Activated CD4-positive, CD25-positive, alpha-beta regulatory T cell treated with anti-CD3 and anti-CD28 coated beads, Interleukin-2, amount 50 U/mL, for 24 hours (primary cell): ENCODE results near the gene FBXO28.
"Not testable (repeated sequence)": the region's sequence is repeated elsewhere in the genome, so short reads cannot be mapped to it uniquely, and the experiment has no call there.

Experiments
- ATAC-seq, 2 donors: fragments of 150-1000 bp; cut with Tn5 transposase; one replicate each; pipeline ENCODE4 v1.10.0; 2021; ENCODE audit warnings: mild to moderate bottlenecking in 1 of 2, moderate library complexity in 1 of 2

FBXO28 gene

DNA sequence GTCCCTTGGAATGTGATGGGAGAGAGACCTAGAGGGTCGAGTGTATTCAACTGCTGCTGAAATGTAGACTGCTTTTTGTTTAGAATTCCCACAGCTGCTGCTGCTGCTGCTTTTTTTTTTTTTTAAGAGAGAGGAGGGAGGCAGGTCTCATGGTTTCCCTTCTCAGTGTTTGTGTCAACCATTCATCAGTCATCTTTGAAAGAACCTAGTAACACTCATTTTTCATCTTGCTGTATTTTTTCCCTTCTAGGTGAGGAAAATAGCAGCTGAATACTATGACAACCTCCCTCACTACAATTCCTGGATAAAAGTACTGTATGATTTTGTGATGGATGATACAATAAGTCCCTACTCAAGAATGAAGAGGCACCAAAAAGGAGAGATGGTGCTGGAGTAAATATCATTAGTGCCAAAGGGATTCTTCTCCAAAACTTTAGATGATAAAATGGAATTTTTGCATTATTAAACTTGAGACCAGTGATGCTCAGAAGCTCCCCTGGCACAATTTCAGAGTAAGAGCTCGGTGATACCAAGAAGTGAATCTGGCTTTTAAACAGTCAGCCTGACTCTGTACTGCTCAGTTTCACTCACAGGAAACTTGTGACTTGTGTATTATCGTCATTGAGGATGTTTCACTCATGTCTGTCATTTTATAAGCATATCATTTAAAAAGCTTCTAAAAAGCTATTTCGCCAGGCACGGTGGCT, 78.3 kb downstream of the FBXO28 start:
- ATAC-seq = peak; percentile 85 to 86

DNA sequence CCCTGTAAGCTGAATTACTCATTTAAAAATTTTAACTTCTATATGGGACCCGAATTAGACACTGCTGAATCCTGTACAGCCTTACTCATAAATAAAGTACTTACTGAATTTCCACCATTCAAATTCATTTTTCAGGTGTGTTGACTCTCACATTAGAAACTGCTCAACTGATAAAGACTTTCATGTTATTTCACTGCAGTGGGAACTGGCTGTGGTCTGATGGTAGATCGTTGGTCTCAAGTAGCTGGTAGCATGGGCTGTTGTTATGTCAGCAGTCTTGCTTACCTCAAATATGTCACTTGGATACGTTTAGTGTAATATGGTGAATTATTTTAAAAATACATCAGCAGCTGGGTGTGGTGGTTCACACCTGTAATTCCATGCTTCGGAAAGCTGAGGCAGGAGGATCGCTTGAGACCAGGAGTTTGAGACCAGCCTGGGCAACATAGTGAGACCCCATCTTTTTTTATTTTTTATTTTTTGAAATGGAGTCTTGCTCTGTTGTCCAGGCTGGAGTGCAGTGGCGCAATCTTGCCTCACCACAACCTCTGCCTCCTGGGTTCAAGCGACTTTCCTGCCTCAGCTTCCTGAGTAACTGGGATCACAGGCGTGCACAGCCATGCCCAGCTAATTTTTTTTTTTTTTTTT, 79.5 kb downstream of the FBXO28 start:
- ATAC-seq = peak; percentile 46 to 60

DNA sequence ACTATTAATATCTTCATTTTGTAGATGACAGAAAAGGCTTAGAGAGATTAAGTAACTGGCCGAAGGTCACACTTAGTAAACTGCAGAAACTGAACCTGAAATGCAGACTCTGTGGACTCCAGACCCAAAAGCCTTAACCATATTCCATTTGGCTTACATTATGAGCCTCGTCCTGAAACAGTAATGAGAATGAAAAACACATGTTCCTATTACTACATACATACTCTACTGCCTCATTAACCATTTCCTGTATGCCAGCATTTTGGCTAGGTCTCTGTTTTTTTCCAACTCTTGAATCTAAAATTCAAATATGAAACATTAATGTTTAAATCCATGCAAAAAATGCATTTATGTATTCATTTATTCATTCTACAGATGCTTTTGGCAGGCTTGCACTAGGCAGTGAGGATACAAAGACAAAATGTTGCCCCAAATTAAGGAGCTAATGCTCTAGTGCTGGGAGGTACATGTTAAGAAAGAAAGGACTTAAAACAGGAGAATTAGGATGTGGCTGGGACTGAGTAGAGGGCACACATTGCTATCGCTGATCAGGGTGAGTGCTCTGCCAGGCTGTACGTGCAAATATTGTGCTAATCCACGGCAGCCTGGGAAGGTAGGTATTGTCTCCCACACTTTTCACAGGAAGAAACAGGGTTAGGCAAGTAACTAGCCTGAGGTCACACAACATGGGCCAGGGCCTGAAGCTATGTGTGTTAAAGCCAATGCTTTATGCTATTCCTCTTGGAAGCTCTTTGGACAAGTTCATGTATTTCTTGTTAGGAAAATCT, 83.1 kb downstream of the FBXO28 start:
- no peak for ATAC-seq

DNA sequence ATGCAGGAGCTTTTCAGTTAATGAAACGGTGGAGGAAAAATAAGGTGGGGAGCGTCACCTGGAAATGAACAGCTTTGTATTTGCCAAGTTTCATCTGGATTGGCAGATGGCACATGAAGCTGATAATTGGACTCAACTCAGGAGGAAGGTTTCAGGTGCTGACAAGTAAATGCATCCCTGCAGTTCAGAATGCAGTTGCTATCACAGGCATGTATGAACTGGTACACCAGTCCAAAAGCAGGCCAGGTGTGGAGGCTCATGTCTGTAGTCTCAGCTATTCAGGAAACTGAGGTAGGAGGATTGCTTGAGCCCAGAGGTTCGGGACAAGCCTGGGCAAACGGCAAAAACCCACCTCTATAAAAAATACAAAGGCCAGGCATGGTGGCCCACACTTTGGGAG, 84.7 kb downstream of the FBXO28 start:
- no peak for ATAC-seq

DNA sequence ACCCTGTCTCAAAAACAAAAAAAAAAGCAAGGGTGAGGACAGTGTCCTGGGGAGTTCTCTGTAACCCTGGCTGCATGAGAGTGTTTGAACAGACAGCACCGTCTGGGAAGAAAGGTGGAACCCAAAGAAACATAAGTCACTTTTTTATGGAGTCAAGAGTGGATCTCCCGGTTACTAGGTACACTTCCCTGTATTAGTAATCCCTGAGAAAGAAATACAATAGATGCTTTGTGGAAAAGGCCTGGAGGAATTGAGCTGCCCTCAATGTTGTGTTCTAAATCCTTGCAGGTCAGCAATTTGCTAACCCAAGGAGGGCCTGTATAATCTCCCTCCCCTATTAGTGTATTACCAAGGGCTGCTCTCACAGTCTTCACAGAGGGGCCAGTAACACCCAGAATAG, 85.8 kb downstream of the FBXO28 start:
- ATAC-seq = no peak

DNA sequence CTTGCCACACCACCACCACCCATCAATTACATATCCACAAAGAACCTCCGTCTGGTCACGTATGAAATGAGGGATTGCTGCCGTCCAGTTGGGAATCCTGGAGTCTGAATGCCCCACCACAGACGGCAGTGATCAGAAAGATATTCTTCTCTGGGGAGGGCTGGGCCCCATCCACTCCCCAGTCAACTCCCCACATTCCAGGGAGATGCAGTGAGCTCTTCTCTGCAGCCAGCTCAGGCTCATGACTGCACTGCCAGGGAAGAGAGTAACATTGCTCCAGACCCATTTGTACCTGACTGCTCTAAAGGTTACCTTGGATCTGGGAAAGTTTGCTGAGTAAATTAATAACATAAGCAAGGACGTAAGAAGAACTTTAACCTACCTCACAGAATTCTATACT, 87.5 kb downstream of the FBXO28 start:
- ATAC-seq = no peak

DNA sequence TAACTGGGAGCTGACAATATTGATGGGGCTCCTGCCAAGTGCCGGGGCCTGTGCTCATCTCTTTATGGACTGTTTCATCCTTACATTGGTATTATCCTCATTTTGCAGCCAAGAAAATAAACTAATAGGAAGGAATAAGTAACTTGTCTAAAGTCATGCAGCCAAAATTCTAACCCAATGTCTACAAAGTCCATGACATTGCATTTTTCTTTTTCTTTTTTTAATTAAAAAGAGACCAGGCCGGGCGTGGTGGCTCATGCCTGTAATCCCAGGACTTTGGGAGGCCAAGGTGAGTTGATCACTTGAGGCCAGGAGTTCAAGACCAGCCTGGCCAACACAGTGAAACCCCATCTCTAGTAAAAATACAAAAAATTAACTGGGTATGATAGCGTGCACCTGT, 87.9 kb downstream of the FBXO28 start:
- ATAC-seq = no peak

DNA sequence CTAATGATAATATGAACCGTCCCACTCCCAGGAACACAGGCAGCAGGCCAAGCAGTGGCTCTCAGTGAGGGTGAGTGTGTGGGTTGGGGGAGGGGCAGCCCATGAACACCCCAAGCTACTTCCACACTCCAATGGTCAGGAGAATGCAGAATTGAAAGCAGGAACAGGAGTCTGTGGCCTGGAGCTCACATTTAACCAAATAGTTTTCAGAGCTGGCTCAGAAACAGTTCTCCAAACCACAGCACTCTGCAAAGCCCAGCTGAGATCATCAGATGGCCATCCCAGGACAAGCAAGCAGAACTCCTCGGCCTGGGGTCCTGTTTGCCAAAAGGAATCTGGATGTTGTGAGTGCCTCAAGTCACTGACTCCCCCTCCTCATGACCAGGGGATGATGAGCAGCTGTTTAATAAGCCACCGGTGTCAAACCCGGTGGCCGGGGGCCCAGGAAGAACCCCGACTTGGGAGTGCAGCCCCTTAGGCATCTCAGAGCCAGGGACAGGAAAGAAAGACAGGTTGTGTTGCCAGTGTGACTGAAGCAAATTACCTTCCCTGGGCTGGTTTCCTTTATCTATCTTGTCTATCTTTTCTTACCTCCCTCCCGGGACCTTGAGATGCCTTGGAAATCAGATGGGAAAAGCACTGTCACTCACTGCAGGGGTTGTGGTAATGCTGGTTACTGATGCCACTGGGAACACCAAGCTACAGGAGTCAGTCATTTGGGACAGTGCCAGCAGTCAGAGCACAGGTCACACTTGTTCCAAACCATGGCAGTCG, 89.5 kb downstream of the FBXO28 start:
- no peak for ATAC-seq

DNA sequence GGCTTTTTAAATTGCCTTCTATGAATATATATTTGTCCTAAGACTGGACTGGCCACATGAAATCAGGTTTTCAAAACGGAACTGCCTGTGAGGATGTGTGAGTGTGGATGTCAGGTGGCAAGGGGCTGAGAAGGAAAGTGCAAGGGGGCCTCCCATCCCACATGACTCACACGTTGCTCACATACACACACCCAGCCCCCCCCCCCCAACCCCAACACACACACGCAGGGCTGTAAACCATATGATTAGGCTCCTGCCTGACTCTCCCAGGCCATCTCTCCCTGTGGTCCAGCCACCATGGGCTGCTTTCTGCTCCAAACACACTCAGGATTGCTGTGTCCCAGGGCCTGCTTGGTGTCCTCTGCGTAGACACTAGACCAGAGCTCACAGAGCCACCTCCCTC, 91.5 kb downstream of the FBXO28 start:
- peak; percentile 83 to 86 for ATAC-seq

DNA sequence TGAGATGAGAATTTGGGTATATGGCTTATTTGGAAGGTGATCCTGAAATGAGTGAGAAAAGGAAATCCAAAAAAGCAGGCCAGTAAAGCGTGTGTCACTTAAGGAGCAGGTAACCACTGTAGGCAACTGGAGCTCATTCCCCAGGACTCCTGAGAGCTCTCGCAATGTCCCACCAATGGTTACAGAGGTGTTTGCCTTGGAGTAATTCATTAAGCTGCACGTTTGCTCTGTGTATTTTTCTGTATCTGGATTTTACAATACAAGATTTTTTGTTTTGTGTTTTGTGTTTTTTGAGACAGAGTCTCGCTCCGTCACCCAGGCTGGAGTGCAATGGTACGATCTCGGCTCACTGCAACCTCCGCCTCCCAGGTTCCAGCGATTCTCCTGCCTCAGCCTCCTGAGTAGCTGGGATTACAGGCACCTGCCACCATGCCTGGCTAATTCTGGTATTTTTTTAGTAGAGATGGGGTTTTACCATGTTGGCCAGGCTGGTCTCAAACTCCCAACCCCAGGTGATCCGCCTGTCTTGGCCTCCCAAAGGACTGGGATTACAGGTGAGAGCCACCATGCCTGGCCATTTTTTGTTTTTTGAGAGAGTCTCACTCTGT, 92.1 kb downstream of the FBXO28 start:
- not testable (repeated sequence) for ATAC-seq

DNA sequence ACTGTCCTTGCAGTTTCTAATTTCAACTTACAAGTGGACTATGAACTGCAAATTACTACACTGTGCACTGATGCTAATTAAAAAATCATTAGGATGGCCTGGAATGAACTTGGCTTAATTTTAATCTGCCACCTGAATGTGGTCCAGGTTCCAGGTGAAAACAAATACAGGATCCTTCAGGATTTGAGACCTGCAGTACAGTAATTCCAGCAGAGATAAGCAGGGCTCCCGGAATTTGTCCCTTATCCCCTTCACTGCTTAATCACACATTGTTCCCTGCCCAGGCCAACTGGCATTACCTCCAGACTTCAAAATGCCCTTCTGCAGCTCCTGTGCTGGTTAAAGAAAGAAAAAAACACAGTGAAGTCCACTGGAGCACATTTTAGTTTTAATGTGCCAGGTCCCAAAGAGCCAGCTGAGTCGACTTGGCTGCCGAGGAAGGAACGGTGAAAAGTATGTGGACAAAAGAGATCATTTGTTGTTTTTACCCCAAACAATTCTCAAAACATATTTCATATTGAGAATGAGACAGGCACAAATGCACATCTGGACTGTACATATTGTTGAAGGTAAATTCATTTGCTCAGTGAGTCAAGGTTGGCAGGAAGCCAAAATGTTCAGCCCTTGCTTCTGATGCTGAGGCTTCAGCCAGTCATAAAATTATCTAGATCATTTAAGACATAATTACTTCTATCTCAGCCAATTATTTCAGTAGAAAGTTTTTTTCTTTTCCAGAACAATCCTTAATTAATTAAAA, 97.5 kb downstream of the FBXO28 start:
- no peak for ATAC-seq
